ENCODE results near the gene KISS1R. TPM values are rescaled to one million over a fixed set of nuclear protein-coding genes. Genes with fewer than 3 reads are reported as not detected.
A peak's percentile ranks its signal among the peaks of the same experiment; 100 is the strongest.

Gene KISS1R
- total and polyA plus RNA-seq, 2 of the 4 experiments (the other 2 are of a cell fraction) = not detected

DNA sequence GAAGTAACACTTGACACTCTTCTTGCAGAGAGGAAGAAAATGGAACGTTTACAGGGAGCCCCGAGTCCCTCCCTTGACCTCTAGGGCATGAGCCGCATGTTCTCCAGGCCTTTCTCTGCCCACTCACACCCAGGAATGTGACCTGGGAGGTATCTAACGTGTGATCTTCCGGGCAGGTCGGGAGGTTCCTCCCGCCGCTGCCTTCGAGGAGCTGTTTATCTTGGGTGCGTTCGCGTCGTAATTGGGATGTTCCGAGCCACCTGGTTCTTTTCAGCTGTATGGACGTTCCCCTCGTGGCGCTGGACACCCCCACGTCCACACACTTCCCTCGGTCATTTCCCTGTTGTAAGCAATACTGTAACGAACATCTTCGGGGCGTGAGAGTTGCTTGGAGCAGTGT, 22.3 kb downstream of the KISS1R start:
- Histone ChIP-seq H3K14ac (replicated peaks; ENCODE audit: low read depth, low read length) (no peak overlapping the region), H2AK5ac (ENCODE audit: low read depth, low read length) (peak overlapping the region; percentile 15; the same call in 1 of the 2 replicates), H4K91ac (ENCODE audit: insufficient read depth, low read depth, low read length) (no peak overlapping the region), H3K27me3 (ENCODE audit: control insufficient read depth, insufficient read depth, low read length) (no peaks in the 10 kb centered on the region), H4K5ac (ENCODE audit: low read depth, low read length) (no peak overlapping the region), H3K4me3 (ENCODE audit: insufficient read depth, low read depth, low read length) (no peak overlapping the region), H3K4me2 (ENCODE audit: low read depth, low read length) (no peak overlapping the region), H2BK120ac (ENCODE audit: low read depth, low read length) (no peak overlapping the region), H3K23ac (ENCODE audit: low read depth, low read length) (no peak overlapping the region), H4K8ac (ENCODE audit: low read depth in 2 of 2, low read length in 2 of 2) (no peak overlapping the region), H3K36me3 (ENCODE audit: control insufficient read depth, insufficient read depth, low read length) (peaks cover 56% of the 10 kb centered on the region), H3K4me1 (ENCODE audit: control insufficient read depth, insufficient read depth, low read length) (peaks cover 18% of the 10 kb centered on the region), H3K79me1 (ENCODE audit: low read depth in 1 of 2, low read length in 2 of 2) (peaks cover 19 to 76% of the 10 kb centered on the region in 2 experiments), H3K9ac (ENCODE audit: low read depth, low read length) (no peak overlapping the region), H3K56ac (ENCODE audit: extremely low read depth, insufficient read depth, low read length) (no peak overlapping the region), H2BK5ac (ENCODE audit: low read depth, low read length, poor library complexity, severe bottlenecking) (no peak overlapping the region), H2AFZ (replicated peaks; ENCODE audit: low read length, poor library complexity) (peak overlapping the region; percentile 14), H4K20me1 (ENCODE audit: insufficient read depth, low read length) (peaks cover 80% of the 10 kb centered on the region), H3K27ac (ENCODE audit: insufficient read depth, low read length) (no peak overlapping the region), H3K9me1 (ENCODE audit: insufficient read depth, low read length) (peaks cover 17% of the 10 kb centered on the region), H3K9me3 (ENCODE audit: control insufficient read depth, insufficient read depth, low read length) (no peaks in the 10 kb centered on the region), H3K4ac (ENCODE audit: low read depth, low read length) (no peak overlapping the region), H2BK15ac (ENCODE audit: low read depth, low read length) (no peak overlapping the region), H3K18ac (ENCODE audit: low read depth, low read length) (no peak overlapping the region), H2BK20ac (ENCODE audit: low read depth, low read length) (no peak overlapping the region), H2AK9ac (replicated peaks; ENCODE audit: low read depth, low read length, poor library complexity) (no peak overlapping the region)
- WGBS, 2 experiments (ENCODE audit: extremely low coverage in 2 of 2, insufficient read length in 1 of 2) = 93% methylated on average over 9 of the region's 22 CpGs; no CpG with 5 or more reads in 1 of the 2 experiments
- ChIA-PET CTCF (no interaction called here), POLR2A (ENCODE audit: unreplicated experiment) (no interaction called here)
- no peak for TF ChIP-seq FOS (IDR thresholded peaks at IDR 0.05; ENCODE audit: low read depth, low read length)
- no peak for TF ChIP-seq RCOR1 (IDR thresholded peaks at IDR 0.05; ENCODE audit: insufficient replicate concordance, low read length)
- TF ChIP-seq MAFK (IDR thresholded peaks at IDR 0.05; ENCODE audit: low read depth, low read length) = no peak
- TF ChIP-seq MAZ (IDR thresholded peaks at IDR 0.05; ENCODE audit: borderline replicate concordance, low read depth, low read length) = no peak
- TF ChIP-seq CHD1 (IDR thresholded peaks at IDR 0.05; ENCODE audit: low read depth, low read length) = no peak
- intact Hi-C loops (cut with micrococcal nuclease) (no loop called here), in situ Hi-C loops (cut with MboI; ENCODE audit: low sequenced_read_pairs) (no loop called here), dilution Hi-C loops (cut with HindIII; ENCODE audit: low sequenced_read_pairs, unreplicated experiment) (no loop called here)
- no peak for ATAC-seq (ENCODE audit: low read depth)
- BruUV-seq (replicated peaks) = no TSS peak
- no peak for DNase-seq

Data from IMR-90 (cell line).